Activated CD4-positive, alpha-beta T cell treated with anti-CD3 and anti-CD28 coated beads, Interleukin-2, amount 50 U/mL, for 16 hours (primary cell): ENCODE results near the gene B3GALT4.
A peak's percentile ranks its signal among the peaks of the same experiment; 100 is the strongest.

ENCODE experiments used
- DNase-seq: peaks from one replicate; pipeline ENCODE4 v3.0.0-alpha.2; 2020

Gene B3GALT4

GRCh38 chr6:33292996-33293682 lies 16.2 kb downstream of the B3GALT4 start:
- DNase-seq, result no peak

- DNase-seq, result no peak
Observed at GRCh38 chr6:33294086-33294823, 17.3 kb downstream of the B3GALT4 start.

- no peak for DNase-seq
Observed at GRCh38 chr6:33295621-33296369, 18.9 kb downstream of the B3GALT4 start.

- no peak for DNase-seq
Observed at GRCh38 chr6:33296797-33297405, 20.0 kb downstream of the B3GALT4 start.

GRCh38 chr6:33297406-33297955 lies 20.6 kb downstream of the B3GALT4 start:
- no peak for DNase-seq

- peak; percentile 75 for DNase-seq
Observed at GRCh38 chr6:33297956-33298772, 21.2 kb downstream of the B3GALT4 start.

- DNase-seq, result no peak
Observed at GRCh38 chr6:33298773-33299236, 21.9 kb downstream of the B3GALT4 start, which contains the start of gene RGL2. TSS of gene RGL2 (minus strand) at chr6:33298942. CDS start at chr6:33298610, 332 bp downstream.

GRCh38 chr6:33299237-33299944 lies 22.5 kb downstream of the B3GALT4 start:
- DNase-seq, result peak; percentile 96

- DNase-seq, result no peak
Observed at GRCh38 chr6:33301877-33302276, 25.0 kb downstream of the B3GALT4 start.

- no peak for DNase-seq
Observed at GRCh38 chr6:33304216-33304615, 27.3 kb downstream of the B3GALT4 start.

GRCh38 chr6:33305052-33305451 lies 28.1 kb downstream of the B3GALT4 start:
- DNase-seq, result no peak

GRCh38 chr6:33306356-33306755 lies 29.4 kb downstream of the B3GALT4 start:
- no peak for DNase-seq

GRCh38 chr6:33312361-33313104 lies 35.6 kb downstream of the B3GALT4 start:
- peak; percentile 86 for DNase-seq

GRCh38 chr6:33313105-33313708 lies 36.3 kb downstream of the B3GALT4 start:
- DNase-seq, result no peak

GRCh38 chr6:33313709-33314514 lies 37.0 kb downstream of the B3GALT4 start, which contains the start of gene TAPBP:
TSS of gene TAPBP (minus strand) at chr6:33314078. CDS start at chr6:33314041, 37 bp downstream.
- DNase-seq, result peak; percentile 91

GRCh38 chr6:33314515-33314942 lies 37.6 kb downstream of the B3GALT4 start:
- peak; percentile 72 for DNase-seq

- DNase-seq, result no peak
Observed at GRCh38 chr6:33314943-33315792, 38.2 kb downstream of the B3GALT4 start.
